CD4-positive, alpha-beta T cell treated with Interleukin-15 for 1 hour (primary cell): ENCODE data around the gene CYB5A.

Experiments
- DNase-seq: peaks from one replicate; pipeline ENCODE4 v3.0.0-alpha.2; 2020

The CYB5A gene

GRCh38 chr18:74203811-74204210, 88.0 kb downstream of the CYB5A start:
- DNase-seq: no peak
